Hepatocyte (in vitro differentiated cells): ENCODE results near the gene TBC1D2. TPM values are rescaled to one million over a fixed set of nuclear protein-coding genes. Genes with fewer than 3 reads are reported as not detected.

Source experiments
- microRNA-seq: library from miRNA; unstranded; fragments of <30 nt; microRNA quantifications from one replicate; pipeline ENCODE4, GENCODE V29; 2017
- polyA plus RNA-seq: library from polyadenylated mRNA; unstranded; fragments of >200 nt; fragmentation: Nextera tagmentation; extraction: Ambion mirVana; gene quantifications from 2 replicates; pipeline ENCODE4 v1.2.1, GENCODE V29; 2016
- small RNA-seq: library from RNA; depleted of rRNA; stranded (forward); fragments of <200 nt; gene quantifications from one replicate; pipeline ENCODE3, GENCODE V24; 2014
- total RNA-seq: library from RNA; depleted of rRNA; stranded (reverse); fragments of >200 nt; gene quantifications from 2 replicates; pipeline ENCODE4 v1.2.3, GENCODE V29; 2014

TBC1D2 gene
- total and polyA plus RNA-seq, 2 experiments from 2014 or later: 20.0 to 31.6 TPM

Small RNA genes within 50 kb of the gene (microRNA-seq; reads per million reads assigned to microRNA genes)
- not detected for gene MIR6854

Small RNA genes within 50 kb of the gene (small RNA-seq; reads per million reads assigned to genes)
- not detected for gene MIR6854

Other genes starting within 250 kb of the TBC1D2 start
- 62.9 and 65.5 TPM in 2 replicates for gene NANS, start 198.9 kb downstream of the TBC1D2 start, total RNA-seq
- 88.8 and 116 TPM in 2 replicates for gene NANS, start 198.9 kb downstream of the TBC1D2 start, polyA plus RNA-seq
- gene TRIM14, start 136.4 kb downstream of the TBC1D2 start, total RNA-seq: 10.0 and 12.2 TPM in 2 replicates
- gene TRIM14, start 136.4 kb downstream of the TBC1D2 start, polyA plus RNA-seq: 7.4 and 8.1 TPM in 2 replicates
- 24.6 and 27.1 TPM in 2 replicates for gene CORO2A, start 63.0 kb downstream of the TBC1D2 start, total RNA-seq
- 11.7 and 12.8 TPM in 2 replicates for gene CORO2A, start 63.0 kb downstream of the TBC1D2 start, polyA plus RNA-seq